Measurements from ENCODE around the gene SLFN11.
"Not testable (repeated sequence)": the region's sequence is repeated elsewhere in the genome, so short reads cannot be mapped to it uniquely, and the experiment has no call there.

SLFN11 gene

DNA sequence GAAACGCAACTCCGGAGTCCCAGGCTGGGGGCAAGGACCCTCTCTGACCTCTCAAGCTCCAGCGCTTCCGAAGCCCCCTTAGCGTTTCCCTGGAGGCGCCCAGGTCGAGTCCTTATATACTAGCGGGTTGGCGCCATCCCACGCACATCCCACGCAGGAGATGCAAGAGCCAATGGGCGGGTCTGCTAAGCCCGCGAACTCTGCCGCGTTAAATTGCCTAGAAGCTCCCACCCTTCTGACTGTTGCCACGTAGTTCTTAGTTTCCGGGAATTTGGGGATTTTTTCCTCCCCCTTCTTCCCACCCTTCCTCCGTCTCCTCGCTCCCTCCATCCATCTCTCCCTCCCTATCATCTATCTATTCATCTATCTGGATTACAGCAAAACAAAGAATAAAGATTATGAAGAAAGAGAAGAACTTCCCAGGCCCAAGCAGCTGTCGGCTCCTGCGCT lies at the start of gene SLFN11:
TSS of gene SLFN11 (minus strand) at position 88 of the 450 bp plus-strand sequence. CDS start 9,814 bp downstream, outside the sequence.
- TF ChIP-seq ZFX (IDR thresholded peaks at IDR 0.05): no peak
- TF ChIP-seq CTCF (conservative IDR thresholded peaks at IDR 0.05): no peak
- no peak within 1 kb of the TSS for H3K27ac ChIP-seq

DNA sequence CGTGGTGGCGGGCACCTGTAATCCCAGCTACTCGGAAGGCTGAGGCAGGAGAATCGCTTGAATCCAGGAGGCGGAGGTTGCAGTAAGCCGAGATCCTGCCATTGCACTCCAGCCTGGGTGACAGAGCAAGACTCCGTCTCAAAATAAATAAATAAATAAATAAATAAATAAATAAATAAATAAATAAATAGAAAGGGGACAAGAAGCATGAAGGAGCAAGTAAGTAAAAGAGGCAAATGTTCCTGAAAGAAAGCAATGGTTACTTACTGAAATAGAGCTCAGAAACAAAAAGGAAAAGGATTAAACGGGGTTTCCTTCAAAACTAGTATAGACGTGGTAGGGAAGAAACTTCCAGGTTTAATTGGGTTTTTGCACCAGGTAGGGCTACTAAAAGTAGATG lies 47.6 kb upstream of the SLFN11 start:
- H3K27ac ChIP-seq: not testable (repeated sequence)

DNA sequence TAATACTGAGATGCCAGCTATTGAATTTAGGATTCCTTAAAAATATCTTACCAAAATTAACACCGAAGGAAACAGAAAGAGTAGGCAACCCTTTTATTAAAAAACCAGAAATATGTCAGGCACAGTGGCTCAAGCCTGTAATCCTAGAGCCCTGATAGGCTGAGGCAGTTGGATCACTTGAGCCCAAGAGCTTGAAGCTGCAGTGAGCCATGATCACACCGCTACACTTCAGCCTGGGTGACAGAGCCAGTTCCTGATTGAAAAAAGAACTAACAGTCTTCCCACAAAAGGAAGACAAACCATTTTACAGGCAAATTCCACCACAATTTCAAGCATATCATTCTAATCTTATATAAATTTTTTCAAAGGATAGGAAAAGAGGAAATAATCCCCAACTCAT lies 43.2 kb upstream of the SLFN11 start:
- H3K27ac ChIP-seq: no peak overlapping the region
- TF ChIP-seq ZFX (IDR thresholded peaks at IDR 0.05): no peak
- TF ChIP-seq CTCF (conservative IDR thresholded peaks at IDR 0.05): no peak

DNA sequence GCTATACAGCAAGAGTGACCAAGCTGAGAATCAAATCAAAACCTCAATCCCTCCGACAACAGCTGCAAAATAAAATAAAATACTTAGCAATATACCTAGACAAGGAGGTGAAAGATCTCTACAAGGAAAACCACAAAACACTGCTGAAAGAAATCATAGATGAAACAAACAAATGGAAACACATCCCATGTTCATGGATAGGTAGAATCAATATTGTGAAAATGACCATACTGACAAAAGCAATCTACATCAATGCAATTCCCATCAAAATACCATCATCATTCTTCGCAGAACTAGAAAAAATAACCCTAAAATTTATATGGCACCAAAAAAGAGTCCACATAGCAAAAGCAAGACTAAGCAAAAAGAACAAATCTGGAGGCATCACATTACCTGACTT lies 41.3 kb upstream of the SLFN11 start:
- not testable (repeated sequence) for H3K27ac ChIP-seq

DNA sequence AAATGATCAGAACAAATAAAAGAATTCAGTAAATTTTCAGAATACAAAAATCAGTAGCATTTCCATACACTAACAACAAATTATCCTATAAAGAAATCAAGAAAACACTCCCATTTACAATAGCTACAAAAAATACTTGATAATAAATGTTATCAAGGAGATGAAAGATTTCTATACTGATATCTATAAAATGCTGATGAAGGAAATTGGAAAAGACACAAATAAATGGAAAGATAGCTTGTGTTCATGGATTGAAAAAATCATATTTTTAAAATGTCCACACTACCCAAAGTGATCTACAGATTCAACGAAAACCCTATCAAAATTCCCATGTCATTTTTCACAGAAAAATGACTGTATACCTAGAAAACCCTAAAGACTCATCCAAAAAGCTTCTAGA lies 40.8 kb upstream of the SLFN11 start:
- TF ChIP-seq ZFX (IDR thresholded peaks at IDR 0.05) (no peak), CTCF (conservative IDR thresholded peaks at IDR 0.05) (no peak)

DNA sequence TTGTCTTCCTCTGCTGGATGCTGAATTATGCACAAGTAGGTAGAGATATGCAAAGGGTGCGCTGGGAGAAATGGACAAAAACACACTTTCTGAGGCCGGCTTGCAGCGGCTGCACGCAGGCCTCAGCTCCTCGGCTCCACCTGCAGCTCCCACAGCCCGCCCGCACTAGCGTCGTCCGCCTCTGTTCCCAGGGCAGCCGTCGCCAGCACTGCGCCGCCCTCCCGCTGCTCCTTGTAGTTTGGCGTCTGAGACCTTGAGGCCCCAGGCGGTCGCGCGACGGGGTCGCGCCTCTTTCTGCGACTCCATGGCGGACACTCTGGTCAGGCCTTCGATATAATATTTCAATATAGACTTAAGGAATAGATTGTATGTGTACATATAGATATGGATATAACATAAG lies 34.1 kb upstream of the SLFN11 start:
- no peak for TF ChIP-seq ZFX (IDR thresholded peaks at IDR 0.05)
- TF ChIP-seq CTCF (conservative IDR thresholded peaks at IDR 0.05): no peak

More for the DNA sequence above, 40.8 kb upstream of the SLFN11 start:
- H3K27ac ChIP-seq: no peak overlapping the region

GRCh38 chr17:35406568-35406967 lies 33.1 kb upstream of the SLFN11 start:
- no peak overlapping the region for H3K27ac ChIP-seq
- TF ChIP-seq CTCF (conservative IDR thresholded peaks at IDR 0.05) (no peak), ZFX (IDR thresholded peaks at IDR 0.05) (no peak)

More for the DNA sequence above, 34.1 kb upstream of the SLFN11 start:
- no peak overlapping the region for H3K27ac ChIP-seq

GRCh38 chr17:35404360-35404759 lies 30.9 kb upstream of the SLFN11 start:
- TF ChIP-seq ZFX (IDR thresholded peaks at IDR 0.05): no peak
- no peak for TF ChIP-seq CTCF (conservative IDR thresholded peaks at IDR 0.05)
- no peak overlapping the region for H3K27ac ChIP-seq

- H3K27ac ChIP-seq: not testable (repeated sequence)
Observed at GRCh38 chr17:35393783-35394182, 20.4 kb upstream of the SLFN11 start.
